H1 (cell line): ENCODE measurements around the gene BNIP2. TPM values are rescaled to one million over a fixed set of nuclear protein-coding genes. Genes with fewer than 3 reads are reported as not detected.

Experiments used
- CTCF ChIA-PET: fragments of 300-600 bp; sonication (Branson Sonifier 250); formaldehyde crosslinking; loops from one replicate; lab custom pipeline; 2021; ENCODE audit not compliant: partially characterized antibody; lab: Charles Lee
- POLR2A ChIA-PET: fragments of 300-600 bp; sonication (Branson Sonifier 250); formaldehyde crosslinking; loops from one replicate; lab custom pipeline; 2021; ENCODE audit warnings: inconsistent platforms; ENCODE audit not compliant: partially characterized antibody; lab: Charles Lee
- DNase-seq, 2 experiments: peaks; one replicate each; pipeline versions ENCODE4 v3.0.0 to v3.0.0-alpha.2; 2010 to 2022; ENCODE audit warnings: low spot score in 2 of 2, low read depth in 1 of 2, mixed read lengths in 1 of 2
- FAIRE-seq: peaks from 2 replicates; lab custom pipeline; 2011; peaks lifted over from hg19 to GRCh38; lab: Jason Lieb, UNC
- H2AFZ ChIP-seq: 2 replicates; pipeline ENCODE4 v1.8.1; 2012; ENCODE audit warnings: low read length, inconsistent platforms
- H2AK5ac ChIP-seq: 2 replicates; pipeline ENCODE4 v1.6.1; 2013; ENCODE audit warnings: low read depth, low read length
- H2BK120ac ChIP-seq: replicated peaks from 2 replicates; pipeline ENCODE3; 2013; ENCODE audit warnings: low read depth, low read length, inconsistent platforms
- H2BK12ac ChIP-seq: 2 replicates; pipeline ENCODE4 v1.6.1; 2013; ENCODE audit warnings: low read depth, low read length
- H2BK15ac ChIP-seq: 2 replicates; pipeline ENCODE4 v1.6.1; 2013; ENCODE audit warnings: low read length
- H2BK20ac ChIP-seq: 2 replicates; pipeline ENCODE4 v1.6.1; 2013; ENCODE audit warnings: low read length
- H2BK5ac ChIP-seq: 2 replicates; pipeline ENCODE4 v1.6.1; 2013; ENCODE audit warnings: low read depth, low read length
- H3K14ac ChIP-seq: 2 replicates; pipeline ENCODE4 v1.6.1; 2013; ENCODE audit warnings: inconsistent platforms; ENCODE audit not compliant: insufficient read length
- H3K18ac ChIP-seq: 2 replicates; pipeline ENCODE4 v1.6.1; 2013; ENCODE audit warnings: low read length; ENCODE audit errors: extremely low read depth
- H3K23ac ChIP-seq: 2 replicates; pipeline ENCODE4 v1.6.1; 2013; ENCODE audit warnings: inconsistent platforms; ENCODE audit not compliant: insufficient read length
- H3K23me2 ChIP-seq: 2 replicates; pipeline ENCODE4 v1.6.1; 2013; ENCODE audit warnings: low read depth, low read length
- H3K27ac ChIP-seq: 2 replicates; pipeline ENCODE4 v1.6.1; 2011; ENCODE audit warnings: low read depth, low read length, inconsistent platforms
- H3K27me3 ChIP-seq, 4 experiments: replicated peaks in 1 of 4; 1 replicate in 1 of 4; 2 replicates in 3 of 4; pipeline versions ENCODE4 v1.6.1 to v1.8.1; 2011 to 2013; ENCODE audit warnings: low read length in 3 of 4, mild to moderate bottlenecking in 3 of 4, inconsistent platforms in 2 of 4, mixed read lengths in 2 of 4, moderate library complexity in 1 of 4; ENCODE audit not compliant: control insufficient read depth in 3 of 4, insufficient read depth in 3 of 4; ENCODE audit errors: extremely low read depth in 1 of 4
- H3K36me3 ChIP-seq, 4 experiments: 2 replicates each; pipeline versions ENCODE4 v1.6.1 to v1.8.1; 2011 to 2013; ENCODE audit warnings: mild to moderate bottlenecking in 4 of 4, low read length in 3 of 4, moderate library complexity in 2 of 4, control low read depth in 1 of 4, inconsistent platforms in 1 of 4; ENCODE audit not compliant: insufficient read depth in 4 of 4, control insufficient read depth in 2 of 4
- H3K4ac ChIP-seq: replicated peaks from 2 replicates; pipeline ENCODE3; 2013; ENCODE audit warnings: low read length, low read depth, mixed read lengths, inconsistent platforms; ENCODE audit not compliant: insufficient read length
- H3K4me1 ChIP-seq, 4 experiments: replicated peaks in 1 of 4; 1 replicate in 1 of 4; 2 replicates in 3 of 4; pipeline versions ENCODE4 v1.6.1 to v1.8.1; 2011 to 2013; ENCODE audit warnings: low read length in 3 of 4, inconsistent platforms in 2 of 4, mixed read lengths in 1 of 4; ENCODE audit not compliant: insufficient read depth in 4 of 4, control insufficient read depth in 3 of 4
- H3K4me2 ChIP-seq, 2 experiments: 2 replicates each; pipeline versions ENCODE4 v1.6.1 to v1.8.1; 2011 to 2013; ENCODE audit warnings: low read depth in 2 of 2, low read length in 2 of 2, control low read depth in 1 of 2, inconsistent platforms in 1 of 2, mild to moderate bottlenecking in 1 of 2; ENCODE audit not compliant: insufficient read depth in 1 of 2
- H3K4me3 ChIP-seq, 4 experiments: fragments of 200-600, 300-600 bp in 1 of 4; sonication (generic), shearing (Covaris generic), sonication (Bioruptor Twin) in 1 of 4; 2 replicates each; pipeline versions ENCODE4 v1.5.1 to v1.8.1; 2011 to 2016; ENCODE audit warnings: low read length in 4 of 4, low read depth in 3 of 4, control low read depth in 2 of 4, inconsistent platforms in 2 of 4, mild to moderate bottlenecking in 2 of 4, mixed read lengths in 1 of 4, moderate library complexity in 1 of 4; ENCODE audit not compliant: insufficient read depth in 2 of 4; ENCODE audit errors: extremely low read depth in 1 of 4
- H3K56ac ChIP-seq: replicated peaks from 2 replicates; pipeline ENCODE3; 2013; ENCODE audit warnings: low read depth, mild to moderate bottlenecking, mixed read lengths, low read length, inconsistent platforms; ENCODE audit not compliant: insufficient read length
- H3K79me1 ChIP-seq: 2 replicates; pipeline ENCODE4 v1.6.1; 2013; ENCODE audit warnings: low read depth, low read length, control low read depth
- H3K79me2 ChIP-seq, 2 experiments: 2 replicates each; pipeline versions ENCODE4 v1.6.1 to v1.8.1; 2012 to 2013; ENCODE audit warnings: low read length in 2 of 2, mild to moderate bottlenecking in 2 of 2, inconsistent platforms in 1 of 2; ENCODE audit not compliant: insufficient read depth in 2 of 2, control insufficient read depth in 1 of 2
- H3K9ac ChIP-seq, 4 experiments: replicated peaks in 1 of 4; 1 replicate in 1 of 4; 2 replicates in 3 of 4; pipeline versions ENCODE4 v1.6.1 to v1.8.1; 2011 to 2013; ENCODE audit warnings: low read depth in 3 of 4, low read length in 3 of 4, control low read depth in 2 of 4, mild to moderate bottlenecking in 2 of 4, moderate library complexity in 2 of 4, inconsistent platforms in 1 of 4; ENCODE audit errors: extremely low read depth in 1 of 4
- H3K9me3 ChIP-seq, 2 experiments: 2 replicates each; pipeline versions ENCODE4 v1.6.1 to v1.8.1; 2012 to 2013; ENCODE audit warnings: mild to moderate bottlenecking in 2 of 2, moderate library complexity in 2 of 2, control low read depth in 1 of 2, inconsistent platforms in 1 of 2, low read depth in 1 of 2, low read length in 1 of 2, mixed read lengths in 1 of 2; ENCODE audit not compliant: insufficient read depth in 2 of 2
- H4K20me1 ChIP-seq, 2 experiments: replicated peaks in 1 of 2; 2 replicates each; pipeline versions ENCODE3 to v1.8.1; 2011 to 2013; ENCODE audit warnings: inconsistent platforms in 2 of 2, low read length in 2 of 2, mild to moderate bottlenecking in 1 of 2; ENCODE audit not compliant: insufficient read depth in 2 of 2, control insufficient read depth in 1 of 2
- H4K5ac ChIP-seq: 2 replicates; pipeline ENCODE4 v1.6.1; 2013; ENCODE audit warnings: low read length, low read depth, mixed read lengths, inconsistent platforms; ENCODE audit not compliant: insufficient read length
- H4K8ac ChIP-seq: 2 replicates; pipeline ENCODE4 v1.8.0; 2013; ENCODE audit warnings: mild to moderate bottlenecking, moderate library complexity, low read length, inconsistent platforms; ENCODE audit not compliant: insufficient read depth; ENCODE audit errors: extremely low read depth
- H4K91ac ChIP-seq: replicated peaks from 2 replicates; pipeline ENCODE3; 2013; ENCODE audit warnings: low read length, mixed read lengths, inconsistent platforms; ENCODE audit not compliant: insufficient read length
- BACH1 ChIP-seq: IDR thresholded peaks from 2 replicates; pipeline ENCODE4 v1.6.1; 2012; ENCODE audit warnings: low read length, improper control_type of control experiment
- CBX5 ChIP-seq: fragments of 300-800, 300-1000 bp; sonication (generic); IDR thresholded peaks from 2 replicates; pipeline ENCODE4 v1.7.1; 2016; ENCODE audit warnings: antibody characterized with exemption, low read length, low read depth
- CEBPB ChIP-seq: IDR thresholded peaks from 2 replicates; pipeline ENCODE4 v1.6.1; 2012; ENCODE audit warnings: low read depth, low read length
- CHD2 ChIP-seq: IDR thresholded peaks from 2 replicates; pipeline ENCODE4 v1.6.1; 2012; ENCODE audit warnings: low read length, improper control_type of control experiment
- HDAC2 ChIP-seq, 2 experiments: fragments of 300-600 bp in 1 of 2; sonication (generic) in 1 of 2; IDR thresholded peaks; 2 replicates each; pipeline ENCODE4 v1.6.1; 2011 to 2012; ENCODE audit warnings: low read depth in 2 of 2, low read length in 2 of 2, mild to moderate bottlenecking in 2 of 2, moderate library complexity in 2 of 2, borderline replicate concordance in 1 of 2, inconsistent platforms in 1 of 2
- JUND ChIP-seq: IDR thresholded peaks from 2 replicates; pipeline ENCODE4 v1.6.1; 2011; ENCODE audit warnings: mild to moderate bottlenecking, improper control_type of control experiment, low read length
- MAX ChIP-seq: IDR thresholded peaks from 2 replicates; pipeline ENCODE4 v1.6.1; 2012; ENCODE audit warnings: inconsistent platforms
- TAF1 ChIP-seq: IDR thresholded peaks from 2 replicates; pipeline ENCODE4 v1.6.1; 2011; ENCODE audit warnings: mild to moderate bottlenecking, low read depth, low read length
- WGBS, 2 experiments: shearing (Covaris generic) in 1 of 2; methylation state at CpG; one replicate each; pipeline versions ENCODE4 v1.1.6 to v1.1.7; 2013 to 2015; ENCODE audit warnings: low lambda C conversion rate in 2 of 2, mixed read lengths in 2 of 2, inconsistent platforms in 1 of 2, low coverage in 1 of 2, missing lambda C conversion rate in 1 of 2; ENCODE audit not compliant: insufficient replicate concordance in 2 of 2, insufficient coverage in 1 of 2, insufficient read length in 1 of 2; ENCODE audit errors: extremely low coverage in 1 of 2, missing lambda C conversion rate in 1 of 2; 5-methylcytosine and 5-hydroxymethylcytosine counted together
- long read RNA-seq, 2 experiments: library from RNA in 1 of 2; library from capped mRNA in 1 of 2; stranded (forward); transcript quantifications; one replicate each; pipeline ENCODE4 v2.0.0, GENCODE V29; 2021; ENCODE audit warnings: inconsistent platforms in 1 of 2
- polyA minus RNA-seq, 3 experiments: library from RNA; depleted of rRNA, polyadenylated mRNA; stranded (reverse); fragments of >200 nt; gene quantifications; 1 replicate in 2 of 3; 2 replicates in 1 of 3; pipeline ENCODE4 v1.2.3, GENCODE V29; 2011
- polyA plus RNA-seq, 7 experiments: library from polyadenylated mRNA; depleted of rRNA in 3 of 7; stranded (reverse) in 5 of 7; unstranded in 2 of 7; fragments of >200 nt in 5 of 7; fragments of 200-250 nt in 2 of 7; gene quantifications; 1 replicate in 5 of 7; 2 replicates in 1 of 7; 4 replicates in 1 of 7; pipeline versions ENCODE4 v1.2.1 to v1.2.3, GENCODE V29; 2011 to 2013; ENCODE audit warnings: missing spikeins in 2 of 7, mixed read lengths in 2 of 7
- total RNA-seq: library from RNA; stranded (reverse); fragmentation: NEBNext Ultra II Directional; extraction: Animal tissue kit (Norgen Biotek cat#: 25700); gene quantifications from 2 replicates; pipeline ENCODE4 v1.2.1, GENCODE V29; 2021

Gene BNIP2
- total RNA-seq (40.6 and 41.6 TPM in 2 replicates), polyA plus RNA-seq (2011; rRNA removed) (11.8 and 17.5 TPM in 2 replicates), polyA minus RNA-seq (2011; rRNA and poly(A)+ RNA removed) (7.5 and 10.5 TPM in 2 replicates)
- 26.2 TPM for polyA plus RNA-seq (2011; cell fraction: cytosol; rRNA removed)
- 14.3 TPM for polyA plus RNA-seq (2011; cell fraction: nucleus; rRNA removed)
- 22.0 to 36.7 TPM (median 29.9 TPM) in 4 replicates for polyA plus RNA-seq (2012, experiment 1 of 2)
- 1.8 TPM for polyA plus RNA-seq (2012, experiment 2 of 2)
- polyA plus RNA-seq (2013, experiment 1 of 2), result 23.1 TPM
- 23.7 TPM for polyA plus RNA-seq (2013, experiment 2 of 2)
- polyA minus RNA-seq (2011; cell fraction: cytosol; rRNA and poly(A)+ RNA removed), result 42.6 TPM
- 33.0 TPM for polyA minus RNA-seq (2011; cell fraction: nucleus; rRNA and poly(A)+ RNA removed)
- long read RNA-seq, experiment 1, full-length matches to known transcripts, result 5 of 43 reads
- long read RNA-seq, experiment 1, partial matches to known transcripts, result 37 of 43 reads
- long read RNA-seq, experiment 1, other reads (novel, unspliced or antisense), result 1 of 43 reads
- long read RNA-seq, experiment 2, full-length matches to known transcripts, result 6 of 9 reads
- long read RNA-seq, experiment 2, partial matches to known transcripts, result 3 of 9 reads
- long read RNA-seq, experiment 2, other reads (novel, unspliced or antisense), result 0 of 9 reads

GRCh38 chr15:59688782-59689625 lies at the start of gene BNIP2:
TSS of gene BNIP2 (minus strand) at chr15:59689320. CDS start at chr15:59682457, 6,863 bp downstream.
- H2AFZ ChIP-seq, result 0 out of 2 replicates have a peak within 1 kb of the TSS, but pooled peaks have one; percentile 36
- CTCF ChIA-PET, result no interaction called here
- 1% methylated on average over 63 of the region's 78 CpGs; no CpG with 5 or more reads in 1 of the 2 experiments for WGBS, 2 experiments
- peak within 1 kb of the TSS; percentile 77 for H4K5ac ChIP-seq
- peaks cover 2 to 6% of the 10 kb centered on the region in 2 experiments for H4K20me1 ChIP-seq
- peak within 1 kb of the TSS; percentile 92; the same call in 1 of the 2 replicates for H2BK5ac ChIP-seq
- POLR2A ChIA-PET, result interaction anchor here (0.5 to 1.7 kb wide), 8 partner anchors 8 to 305 kb away, joined by 3 to 5 read pairs (median 3); partner anchors contain the start of gene GTF2A2
- peak within 1 kb of the TSS; percentile 89 for H3K27ac ChIP-seq
- peak within 1 kb of the TSS; percentile 99 for H3K18ac ChIP-seq
- H2BK15ac ChIP-seq, result no peak within 1 kb of the TSS
- DNase-seq (peak; percentile 96 to 98), FAIRE-seq (no peak)
- peaks cover 0 to 6% (median 1%) of the 10 kb centered on the region in 4 experiments; a peak in 4 of 7 replicates for H3K4me1 ChIP-seq
- no peak within 1 kb of the TSS for H2BK120ac ChIP-seq
- no peaks in the 10 kb centered on the region for H3K23me2 ChIP-seq
- H3K27me3 ChIP-seq, result peaks cover 0 to 6% (median 4%) of the 10 kb centered on the region in 4 experiments; a peak in 5 of 7 replicates
- H3K9ac ChIP-seq, result peak within 1 kb of the TSS; percentile 75 to 94 (median 88)
- no peak within 1 kb of the TSS for H2AK5ac ChIP-seq
- H4K8ac ChIP-seq, result peak within 1 kb of the TSS; percentile 82; the same call in 1 of the 2 replicates
- peaks cover 0 to 3% (median 0%) of the 10 kb centered on the region in 4 experiments; a peak in 3 of 8 replicates for H3K36me3 ChIP-seq
- peak within 1 kb of the TSS; percentile 55; the same call in 1 of the 2 replicates for H2BK12ac ChIP-seq
- H3K14ac ChIP-seq, result no peak within 1 kb of the TSS
- H3K56ac ChIP-seq, result peak within 1 kb of the TSS; percentile 95
- 0 out of 2 replicates have a peak, but pooled peaks cover 4% of the 10 kb centered on the region for H3K79me1 ChIP-seq
- peak within 1 kb of the TSS; percentile 61 for H3K4ac ChIP-seq
- peak within 1 kb of the TSS; percentile 68 to 77 for H3K4me2 ChIP-seq
- no peak within 1 kb of the TSS for H3K23ac ChIP-seq
- peaks cover 15 to 47% of the 10 kb centered on the region in 2 experiments for H3K79me2 ChIP-seq
- no peaks in the 10 kb centered on the region for H3K9me3 ChIP-seq
- H3K4me3 ChIP-seq, result peak within 1 kb of the TSS; percentile 53 to 99 (median 90)
- no peak within 1 kb of the TSS for H2BK20ac ChIP-seq
- H4K91ac ChIP-seq, result peak within 1 kb of the TSS; percentile 80
- peak; percentile 54 for TF ChIP-seq MAX
- peak; percentile 72; the same call in 1 of the 2 replicates for TF ChIP-seq CHD2
- TF ChIP-seq TAF1, result peak; percentile 93
- TF ChIP-seq CEBPB, result no peak
- TF ChIP-seq HDAC2 (IDR thresholded peaks at IDR 0.05; ENCODE audit: borderline replicate concordance in 1 of 2, low read depth in 2 of 2, low read length in 2 of 2), result no peak
- TF ChIP-seq JUND, result no peak
- TF ChIP-seq BACH1, result peak; percentile 65; the same call in 1 of the 2 replicates
- no peak for TF ChIP-seq CBX5
